Keratinocyte (primary cell): ENCODE measurements around the gene ZNF490. TPM values are rescaled to one million over a fixed set of nuclear protein-coding genes. Genes with fewer than 3 reads are reported as not detected.

Experiments used
- DNase-seq: peaks from one replicate; pipeline ENCODE4 v3.0.0-alpha.2; 2011; ENCODE audit warnings: low read depth, missing footprints, low spot score
- FAIRE-seq: peaks from 2 replicates; lab custom pipeline; 2011; peaks lifted over from hg19 to GRCh38; lab: Jason Lieb, UNC
- H2AFZ ChIP-seq: 2 replicates; pipeline ENCODE4 v1.6.0; 2012; ENCODE audit warnings: low read length, control low read depth, inconsistent platforms; ENCODE audit not compliant: control insufficient read depth
- H3K27ac ChIP-seq: 2 replicates; pipeline ENCODE4 v1.5.1; 2011; ENCODE audit warnings: low read length; ENCODE audit not compliant: control insufficient read depth, insufficient read depth
- H3K27me3 ChIP-seq: 3 replicates; pipeline ENCODE4 v1.6.0; 2011; ENCODE audit warnings: low read length; ENCODE audit not compliant: control insufficient read depth, insufficient read depth; ENCODE audit errors: extremely low read depth
- H3K36me3 ChIP-seq, 2 experiments: 2 replicates in 1 of 2; 3 replicates in 1 of 2; pipeline ENCODE4 v1.5.1; 2011; ENCODE audit warnings: low read length in 2 of 2, mild to moderate bottlenecking in 1 of 2; ENCODE audit not compliant: control insufficient read depth in 2 of 2, insufficient read depth in 2 of 2; ENCODE audit errors: extremely low read depth in 1 of 2
- H3K4me1 ChIP-seq: 3 replicates; pipeline ENCODE4 v1.5.1; 2011; ENCODE audit warnings: low read length; ENCODE audit not compliant: control insufficient read depth, insufficient read depth; ENCODE audit errors: extremely low read depth
- H3K4me2 ChIP-seq: 3 replicates; pipeline ENCODE4 v1.6.0; 2011; ENCODE audit warnings: low read depth, low read length; ENCODE audit not compliant: control insufficient read depth, insufficient read depth; ENCODE audit errors: extremely low read depth
- H3K4me3 ChIP-seq, 3 experiments: fragments of 200-600 bp in 1 of 3; sonication (generic) in 1 of 3; 2 replicates in 2 of 3; 3 replicates in 1 of 3; pipeline ENCODE4 v1.5.1; 2011 to 2016; ENCODE audit warnings: low read length in 3 of 3, mild to moderate bottlenecking in 3 of 3, control low read depth in 2 of 3, inconsistent platforms in 1 of 3, low read depth in 1 of 3, mixed read lengths in 1 of 3, mixed run types in 1 of 3, moderate library complexity in 1 of 3; ENCODE audit not compliant: control insufficient read depth in 2 of 3, insufficient read depth in 2 of 3; ENCODE audit errors: extremely low read depth in 1 of 3
- H3K79me2 ChIP-seq: 2 replicates; pipeline ENCODE4 v1.6.0; 2012; ENCODE audit warnings: low read length; ENCODE audit not compliant: control insufficient read depth, insufficient read depth
- H3K9ac ChIP-seq: 3 replicates; pipeline ENCODE4 v1.6.0; 2011; ENCODE audit warnings: low read length; ENCODE audit not compliant: control insufficient read depth, insufficient read depth; ENCODE audit errors: extremely low read depth
- H3K9me1 ChIP-seq: 3 replicates; pipeline ENCODE4 v1.6.0; 2011; ENCODE audit warnings: low read length; ENCODE audit not compliant: control insufficient read depth, insufficient read depth; ENCODE audit errors: extremely low read depth
- H3K9me3 ChIP-seq: 2 replicates; pipeline ENCODE4 v1.5.1; 2012; ENCODE audit warnings: low read depth, low read length; ENCODE audit not compliant: control insufficient read depth
- H4K20me1 ChIP-seq: 3 replicates; pipeline ENCODE4 v1.6.0; 2011; ENCODE audit warnings: low read length; ENCODE audit not compliant: control insufficient read depth, insufficient read depth; ENCODE audit errors: extremely low read depth
- EZH2 ChIP-seq: IDR thresholded peaks from one replicate; pipeline ENCODE4 v1.6.1; 2012; ENCODE audit warnings: inconsistent platforms, mild to moderate bottlenecking, low read length, moderate library complexity
- dilution Hi-C: fragments of 300-500 bp; cut with MboI; formaldehyde crosslinking; loops from one replicate; pipeline ENCODE4 v1.7.0; 2020; ENCODE audit warnings: low sequenced_read_pairs; ENCODE audit not compliant: extremely low pct_ligation_motif_present
- polyA plus RNA-seq, 5 experiments: library from polyadenylated mRNA; depleted of rRNA in 3 of 5; stranded (reverse) in 3 of 5; stranded (forward) in 1 of 5; unstranded in 1 of 5; fragments of >200 nt; gene quantifications; 1 replicate in 1 of 5; 2 replicates in 3 of 5; 3 replicates in 1 of 5; pipeline versions ENCODE4 v1.2.1 to v1.2.3, GENCODE V29; 2011 to 2012; ENCODE audit warnings: missing spikeins in 2 of 5, low read depth in 1 of 5, low replicate concordance in 1 of 5
- TF ChIP-seq, protein P1 (sequence below), 3 experiments: IDR thresholded peaks in 1 of 3; conservative IDR thresholded peaks in 1 of 3; optimal IDR thresholded peaks in 1 of 3; 2 replicates in 2 of 3; 3 replicates in 1 of 3; pipeline versions ENCODE3 to v1.5.1; 2011; ENCODE audit warnings: low read length in 3 of 3, mild to moderate bottlenecking in 3 of 3, moderate library complexity in 2 of 3, control low read depth in 1 of 3, inconsistent platforms in 1 of 3; ENCODE audit not compliant: insufficient read depth in 2 of 3; ENCODE audit errors: extremely low read depth in 1 of 3

The ZNF490 gene
- polyA plus RNA-seq, 1 donor (not counting 4 experiments of a cell fraction or from before 2014, with no cell fraction given) = 3.2 TPM

DNA sequence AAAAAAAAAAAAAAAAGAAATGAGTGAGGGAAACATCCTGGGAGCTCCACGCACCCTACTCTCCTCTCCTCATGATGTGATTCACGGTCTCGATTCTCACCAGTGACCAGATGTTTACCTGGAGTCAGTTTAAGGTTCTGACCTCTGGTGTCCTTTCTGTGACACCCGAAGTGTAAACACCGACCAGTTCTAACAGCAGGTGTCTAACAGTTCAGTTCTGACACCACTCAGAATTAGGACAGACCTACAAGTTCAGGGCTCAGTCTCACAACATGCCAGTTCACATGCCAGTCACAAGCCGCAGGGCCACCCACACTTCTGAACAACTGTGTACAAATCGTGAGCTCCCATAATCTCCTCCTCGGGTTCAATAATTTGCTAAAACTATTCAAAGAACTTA, 65.3 kb downstream of the ZNF490 start:
- dilution Hi-C loops = no loop called here
- FAIRE-seq = no peak

DNA sequence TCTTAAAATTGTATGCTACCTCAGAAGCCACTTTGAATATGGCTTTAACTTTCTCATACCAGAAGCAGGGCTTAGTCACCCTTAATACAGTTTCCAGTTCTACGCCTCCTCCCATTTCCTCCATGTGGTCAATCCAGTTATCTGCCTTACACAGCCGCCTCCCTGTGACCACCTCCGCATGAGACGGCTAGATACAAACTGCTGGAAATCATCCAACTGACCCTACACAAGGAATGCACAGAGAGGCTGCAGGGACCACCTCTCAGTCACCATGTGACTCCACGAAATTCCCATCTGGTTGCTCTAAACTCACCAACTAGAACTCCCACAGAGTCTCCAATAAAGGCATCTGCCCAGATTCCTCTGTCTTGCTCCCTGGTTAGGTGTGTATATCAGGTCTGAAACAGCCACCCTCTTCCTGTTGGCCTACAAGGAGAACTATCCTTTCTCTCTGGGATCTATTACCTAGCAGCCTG, 66.2 kb downstream of the ZNF490 start:
- TF ChIP-seq, protein P1, sequence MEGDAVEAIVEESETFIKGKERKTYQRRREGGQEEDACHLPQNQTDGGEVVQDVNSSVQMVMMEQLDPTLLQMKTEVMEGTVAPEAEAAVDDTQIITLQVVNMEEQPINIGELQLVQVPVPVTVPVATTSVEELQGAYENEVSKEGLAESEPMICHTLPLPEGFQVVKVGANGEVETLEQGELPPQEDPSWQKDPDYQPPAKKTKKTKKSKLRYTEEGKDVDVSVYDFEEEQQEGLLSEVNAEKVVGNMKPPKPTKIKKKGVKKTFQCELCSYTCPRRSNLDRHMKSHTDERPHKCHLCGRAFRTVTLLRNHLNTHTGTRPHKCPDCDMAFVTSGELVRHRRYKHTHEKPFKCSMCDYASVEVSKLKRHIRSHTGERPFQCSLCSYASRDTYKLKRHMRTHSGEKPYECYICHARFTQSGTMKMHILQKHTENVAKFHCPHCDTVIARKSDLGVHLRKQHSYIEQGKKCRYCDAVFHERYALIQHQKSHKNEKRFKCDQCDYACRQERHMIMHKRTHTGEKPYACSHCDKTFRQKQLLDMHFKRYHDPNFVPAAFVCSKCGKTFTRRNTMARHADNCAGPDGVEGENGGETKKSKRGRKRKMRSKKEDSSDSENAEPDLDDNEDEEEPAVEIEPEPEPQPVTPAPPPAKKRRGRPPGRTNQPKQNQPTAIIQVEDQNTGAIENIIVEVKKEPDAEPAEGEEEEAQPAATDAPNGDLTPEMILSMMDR (optimal IDR thresholded peaks at IDR 0.05 in 1 of 3, IDR thresholded peaks at IDR 0.05 in 1 of 3, conservative IDR thresholded peaks at IDR 0.05 in 1 of 3; ENCODE audit: extremely low read depth in 1 of 3, insufficient read depth in 2 of 3, low read length in 3 of 3) = no peak
- TF ChIP-seq EZH2 = no peak
- Histone ChIP-seq H3K9me3 (peaks cover 3% of the 10 kb centered on the region), H2AFZ (no peak overlapping the region), H3K9ac (no peak overlapping the region), H3K79me2 (peaks cover 44% of the 10 kb centered on the region), H4K20me1 (no peaks in the 10 kb centered on the region), H3K9me1 (no peaks in the 10 kb centered on the region), H3K4me3 (no peak overlapping the region), H3K27ac (no peak overlapping the region), H3K4me1 (no peaks in the 10 kb centered on the region), H3K4me2 (no peak overlapping the region), H3K27me3 (no peaks in the 10 kb centered on the region), H3K36me3 (peaks cover 3 to 7% of the 10 kb centered on the region in 2 experiments)
- DNase-seq = no peak
- dilution Hi-C loops = no loop called here
- no peak for FAIRE-seq

More for the DNA sequence above, 65.3 kb downstream of the ZNF490 start:
- H3K79me2 ChIP-seq = peaks cover 50% of the 10 kb centered on the region
- no peak overlapping the region for H3K27ac ChIP-seq
- H3K4me3 ChIP-seq = no peak overlapping the region
- no peaks in the 10 kb centered on the region for H3K27me3 ChIP-seq
- H3K9ac ChIP-seq = no peak overlapping the region
- no peaks in the 10 kb centered on the region for H3K4me1 ChIP-seq
- DNase-seq = no peak
- H3K4me2 ChIP-seq = no peak overlapping the region
- H3K36me3 ChIP-seq = peaks cover under 1 to 7% of the 10 kb centered on the region in 2 experiments
- no peak for TF ChIP-seq EZH2
- TF ChIP-seq, protein P1 (optimal IDR thresholded peaks at IDR 0.05 in 1 of 3, IDR thresholded peaks at IDR 0.05 in 1 of 3, conservative IDR thresholded peaks at IDR 0.05 in 1 of 3; ENCODE audit: extremely low read depth in 1 of 3, insufficient read depth in 2 of 3, low read length in 3 of 3) = no peak
- H3K9me1 ChIP-seq = no peaks in the 10 kb centered on the region
- H4K20me1 ChIP-seq = no peaks in the 10 kb centered on the region
- peaks cover under 1% of the 10 kb centered on the region for H3K9me3 ChIP-seq
- no peak overlapping the region for H2AFZ ChIP-seq
